T47D (cell line): ENCODE data around the gene TMEM214.

ENCODE experiments used
- DNase-seq, 2 experiments: peaks; one replicate each; pipeline versions ENCODE4 v3.0.0 to v3.0.0-alpha.2; 2011 to 2012; ENCODE audit warnings: low read depth in 1 of 2, low spot score in 1 of 2
- JUND ChIP-seq: IDR thresholded peaks from 2 replicates; pipeline ENCODE4 v1.6.1; 2012; ENCODE audit warnings: low read depth
- in situ Hi-C: cut with HindIII; loops from 2 replicates; pipeline ENCODE4 v1.10.0; 2016; ENCODE audit warnings: low sequenced_read_pairs, low pct_unique_long_range_greater_than_20kb

The TMEM214 gene

DNA sequence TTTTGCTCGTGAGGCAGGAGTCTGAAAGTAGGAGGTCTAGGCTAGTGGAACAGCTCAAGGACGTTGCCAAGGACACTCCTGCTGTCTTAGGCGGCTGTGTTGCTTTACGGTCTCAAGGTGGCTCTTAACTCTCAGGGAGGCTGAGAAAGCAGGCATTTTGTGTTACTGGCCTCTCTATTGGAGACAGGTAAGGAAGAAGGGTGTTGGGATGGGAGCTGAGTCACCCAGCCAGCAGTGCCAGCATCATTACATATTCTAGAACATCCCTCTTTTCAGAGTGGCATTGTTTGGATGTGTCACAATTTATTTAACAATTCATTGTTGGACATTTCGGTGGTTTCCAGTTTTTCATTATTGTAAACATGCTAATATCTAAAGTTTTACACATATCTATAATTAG lies 30.8 kb upstream of the TMEM214 start:
- no peak for DNase-seq
- in situ Hi-C loops, result no loop called here
- no peak for TF ChIP-seq JUND

GRCh38 chr2:27003007-27003406 lies 29.8 kb upstream of the TMEM214 start:
- in situ Hi-C loops, result no loop called here
- TF ChIP-seq JUND, result no peak
- DNase-seq, result no peak

DNA sequence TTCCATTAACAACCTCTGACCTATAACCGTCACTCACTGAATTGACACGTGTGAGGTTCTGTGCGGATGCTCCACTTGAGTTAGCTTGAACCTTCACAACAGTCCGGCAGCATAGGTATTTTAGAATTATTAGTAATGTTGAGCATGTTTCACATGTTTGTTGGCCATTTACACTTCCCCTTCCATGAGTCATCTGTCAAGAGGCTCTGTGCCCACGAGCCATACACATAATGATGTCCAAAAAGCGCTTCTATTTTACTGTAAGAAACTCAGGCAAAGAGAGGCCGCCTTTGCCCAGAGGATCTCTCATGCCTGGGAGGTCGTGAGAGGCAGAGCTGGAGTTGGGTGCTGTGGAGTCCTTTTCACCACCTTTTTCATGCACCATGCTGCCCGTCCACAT lies 28.9 kb upstream of the TMEM214 start:
- no peak for TF ChIP-seq JUND
- no peak for DNase-seq
- in situ Hi-C loops, result no loop called here

GRCh38 chr2:27006602-27007415 lies 26.0 kb upstream of the TMEM214 start:
- in situ Hi-C loops, result no loop called here
- no peak for DNase-seq

DNA sequence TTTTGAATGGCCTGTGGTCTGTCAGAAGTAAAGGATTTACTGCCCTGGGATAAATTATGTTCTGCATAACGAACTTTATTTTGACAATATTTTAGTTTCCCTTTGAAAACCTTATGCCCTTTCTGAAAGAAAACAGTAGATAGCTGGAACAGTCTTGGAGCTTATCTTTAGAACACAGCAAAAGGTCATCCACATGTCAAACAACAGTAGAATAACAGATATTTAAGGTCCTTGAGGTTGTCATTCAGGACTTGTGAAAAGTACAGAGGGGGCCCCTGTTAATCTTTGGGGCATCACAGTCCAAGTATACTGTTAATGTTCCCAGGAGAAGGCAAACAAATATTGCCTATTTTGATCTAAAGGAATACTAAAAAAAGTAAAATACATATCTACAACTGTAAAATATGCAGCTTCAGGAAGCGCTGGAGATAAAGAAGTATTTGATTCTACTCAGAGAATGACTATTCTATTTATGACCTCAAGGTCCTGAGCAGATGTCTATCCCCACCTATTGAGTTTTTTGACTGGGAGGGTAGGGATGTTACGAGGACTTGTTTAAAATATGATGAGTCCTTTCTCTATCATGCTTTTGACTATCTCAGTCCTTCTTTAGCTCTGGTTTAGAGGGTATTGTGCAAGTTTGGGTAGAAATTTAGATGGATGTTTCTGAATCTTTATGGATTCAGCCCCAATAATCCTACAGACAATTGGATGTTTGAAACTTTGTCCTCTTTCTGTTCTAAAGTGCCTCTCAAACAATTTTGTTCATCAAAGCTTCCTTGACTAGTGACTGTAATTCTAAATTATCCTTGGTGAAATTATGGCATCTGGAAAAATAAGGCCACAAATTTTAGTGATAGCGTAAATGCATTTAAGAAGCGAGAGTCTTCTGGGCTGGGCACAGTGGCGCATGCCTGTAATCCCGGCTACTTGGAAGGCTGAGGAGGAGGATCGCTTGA lies 25.1 kb upstream of the TMEM214 start:
- TF ChIP-seq JUND, result no peak
- no peak for DNase-seq
- in situ Hi-C loops, result no loop called here

More at GRCh38 chr2:27006602-27007415, 26.0 kb upstream of the TMEM214 start:
- no peak for TF ChIP-seq JUND

DNA sequence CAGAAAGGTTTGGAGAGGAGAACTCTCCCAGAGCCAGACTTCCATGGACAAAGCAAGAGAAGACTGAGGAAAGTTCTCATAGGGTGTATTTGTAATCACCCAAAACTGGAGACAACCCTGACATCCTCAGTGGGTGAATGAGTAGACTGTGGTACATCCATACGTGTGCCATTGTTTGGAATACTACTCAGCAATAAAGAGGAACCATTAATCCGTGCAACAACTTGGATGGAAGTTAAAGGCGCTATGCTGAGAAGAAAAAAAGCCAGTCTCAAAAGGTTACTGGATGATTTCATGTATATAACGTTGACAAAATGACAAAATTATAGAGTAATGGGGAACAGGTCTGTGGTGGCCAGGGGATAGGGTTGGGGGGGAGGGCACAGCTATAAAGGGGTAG lies 24.1 kb upstream of the TMEM214 start:
- TF ChIP-seq JUND, result no peak
- DNase-seq, result no peak
- in situ Hi-C loops, result no loop called here

GRCh38 chr2:27009083-27009482 lies 23.7 kb upstream of the TMEM214 start:
- in situ Hi-C loops, result no loop called here
- DNase-seq, result no peak
- TF ChIP-seq JUND, result no peak

- DNase-seq, result no peak
- in situ Hi-C loops, result no loop called here
- no peak for TF ChIP-seq JUND
Observed at GRCh38 chr2:27009716-27010115, 23.0 kb upstream of the TMEM214 start.

DNA sequence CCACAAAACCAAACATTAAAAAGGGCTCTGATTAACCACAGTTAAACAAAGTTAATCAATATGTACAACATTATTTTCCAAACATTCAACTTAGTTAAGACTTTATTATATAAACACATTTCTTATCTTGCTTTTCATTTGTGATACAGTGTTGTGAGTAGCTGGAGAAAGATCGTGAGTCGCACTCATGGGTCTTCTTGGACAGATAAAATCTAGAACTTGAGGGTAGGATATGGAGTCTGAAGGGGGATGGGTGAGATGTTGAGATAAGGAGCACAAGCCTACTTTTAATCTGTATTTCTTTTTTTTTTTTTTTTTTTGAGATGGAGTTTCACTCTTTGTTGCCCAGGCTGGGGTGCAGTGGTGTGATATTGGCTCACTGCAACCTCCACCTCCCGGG lies 22.6 kb upstream of the TMEM214 start:
- TF ChIP-seq JUND, result no peak
- DNase-seq, result no peak
- in situ Hi-C loops, result no loop called here

GRCh38 chr2:27013738-27014137 lies 19.0 kb upstream of the TMEM214 start:
- DNase-seq, result no peak
- TF ChIP-seq JUND, result no peak
- in situ Hi-C loops, result no loop called here

GRCh38 chr2:27014771-27015433 lies 17.9 kb upstream of the TMEM214 start:
- TF ChIP-seq JUND, result no peak
- in situ Hi-C loops, result no loop called here
- DNase-seq, result no peak

- DNase-seq, result peak; percentile 38 to 72
- in situ Hi-C loops, result no loop called here
- TF ChIP-seq JUND, result no peak
Observed at GRCh38 chr2:27016801-27017325, 15.9 kb upstream of the TMEM214 start.

- no peak for DNase-seq
- TF ChIP-seq JUND, result no peak
- in situ Hi-C loops, result no loop called here
Observed at GRCh38 chr2:27018142-27018541, 14.6 kb upstream of the TMEM214 start.
